ENCODE measurements around the gene KDSR. TPM values are rescaled to one million over a fixed set of nuclear protein-coding genes. Genes with fewer than 3 reads are reported as not detected.
A peak's percentile ranks its signal among the peaks of the same experiment; 100 is the strongest.

The KDSR gene
- total and polyA plus RNA-seq, 2 donors (not counting 1 experiment from before 2014, with no cell fraction given) = 6.4 to 21.1 TPM

DNA sequence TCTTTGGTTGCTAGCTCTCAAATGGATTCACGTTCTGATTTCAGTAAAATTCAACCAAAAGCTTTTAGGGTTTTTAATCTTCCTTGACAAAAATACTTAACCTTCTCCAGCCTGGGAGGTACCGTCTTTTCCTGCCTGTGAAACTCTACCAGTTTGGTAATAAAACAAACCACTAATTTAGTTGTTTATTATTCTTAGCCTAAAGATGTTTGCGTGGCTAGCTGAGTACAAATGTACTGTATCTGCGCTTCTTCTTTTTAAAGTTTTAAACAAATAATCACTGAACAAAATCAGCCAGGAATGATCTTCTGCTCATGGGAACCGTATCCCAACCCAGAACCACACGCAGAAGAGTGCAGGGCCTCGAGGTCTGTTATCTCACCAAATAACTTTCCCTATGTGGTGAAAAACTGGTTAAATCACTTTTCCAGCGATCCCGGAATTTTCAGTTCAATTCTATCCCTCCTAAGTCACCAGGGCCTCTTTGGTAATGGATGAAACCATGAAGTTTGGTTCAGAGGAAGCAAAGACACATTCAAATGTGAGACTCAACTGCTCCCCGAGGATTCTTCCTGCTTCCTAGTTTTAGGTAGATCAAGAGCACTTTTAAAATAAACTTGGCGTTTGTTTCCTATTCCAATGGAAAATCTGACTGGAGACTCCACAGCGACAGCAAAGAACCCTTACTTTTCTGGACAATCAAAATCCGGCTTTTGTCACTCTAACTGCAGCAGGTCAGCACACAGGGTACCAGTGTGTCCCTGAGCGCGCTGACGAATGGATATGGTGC, 83.5 kb downstream of the KDSR start:
- Histone ChIP-seq H3K79me2 (ENCODE audit: control insufficient read depth, insufficient read depth, low read length) (peaks cover 100% of the 10 kb centered on the region), H3K4me2 (replicated peaks; ENCODE audit: low read depth, low read length, poor library complexity, severe bottlenecking) (peak overlapping the region; percentile 71), H3K4me1 (ENCODE audit: control insufficient read depth in 2 of 2, insufficient read depth in 2 of 2, low read length in 2 of 2) (peaks cover 55 to 65% of the 10 kb centered on the region in 2 donors), H3K9ac (ENCODE audit: low read length) (peak overlapping the region; percentile 23), H3K4me3 (ENCODE audit: control extremely low read depth in 1 of 5, extremely low read depth in 1 of 5, insufficient read depth in 1 of 5, low read depth in 2 of 5, low read length in 4 of 5) (peak overlapping the region in 1 of 5 experiments; percentile 21), H3K9me3 (ENCODE audit: control extremely low read depth in 1 of 3, control insufficient read depth in 2 of 3, insufficient read depth in 1 of 3, low read length in 2 of 3) (no peaks in the 10 kb centered on the region), H3K36me3 (replicated peaks in 1 of 2; ENCODE audit: control extremely low read depth in 1 of 2, control insufficient read depth in 1 of 2, extremely low read depth in 1 of 2, insufficient read depth in 2 of 2, low read length in 1 of 2) (peaks cover 0 to 11% of the 10 kb centered on the region in 2 experiments), H4K20me1 (ENCODE audit: control insufficient read depth, insufficient read depth, low read length, poor library complexity, severe bottlenecking) (no peaks in the 10 kb centered on the region), H3K27me3 (replicated peaks in 1 of 4; ENCODE audit: control extremely low read depth in 1 of 4, control insufficient read depth in 3 of 4, insufficient read depth in 4 of 4, low read length in 3 of 4) (no peaks in the 10 kb centered on the region), H2AFZ (ENCODE audit: insufficient read depth, low read depth, low read length, poor library complexity, severe bottlenecking) (peak overlapping the region; percentile 1), H3K27ac (ENCODE audit: low read length in 2 of 2) (peak overlapping the region; percentile 93 to 95)
- ATAC-seq (ENCODE audit: low read depth) = no peak
- Mint-ChIP-seq H3K9me3 (ENCODE audit: insufficient read depth) (no peaks in the 10 kb centered on the region), H3K4me1 (peaks cover 29% of the 10 kb centered on the region), H3K27ac (no peak overlapping the region), H3K4me3 (no peak overlapping the region), H3K27me3 (no peaks in the 10 kb centered on the region)
- TF ChIP-seq, protein P1, sequence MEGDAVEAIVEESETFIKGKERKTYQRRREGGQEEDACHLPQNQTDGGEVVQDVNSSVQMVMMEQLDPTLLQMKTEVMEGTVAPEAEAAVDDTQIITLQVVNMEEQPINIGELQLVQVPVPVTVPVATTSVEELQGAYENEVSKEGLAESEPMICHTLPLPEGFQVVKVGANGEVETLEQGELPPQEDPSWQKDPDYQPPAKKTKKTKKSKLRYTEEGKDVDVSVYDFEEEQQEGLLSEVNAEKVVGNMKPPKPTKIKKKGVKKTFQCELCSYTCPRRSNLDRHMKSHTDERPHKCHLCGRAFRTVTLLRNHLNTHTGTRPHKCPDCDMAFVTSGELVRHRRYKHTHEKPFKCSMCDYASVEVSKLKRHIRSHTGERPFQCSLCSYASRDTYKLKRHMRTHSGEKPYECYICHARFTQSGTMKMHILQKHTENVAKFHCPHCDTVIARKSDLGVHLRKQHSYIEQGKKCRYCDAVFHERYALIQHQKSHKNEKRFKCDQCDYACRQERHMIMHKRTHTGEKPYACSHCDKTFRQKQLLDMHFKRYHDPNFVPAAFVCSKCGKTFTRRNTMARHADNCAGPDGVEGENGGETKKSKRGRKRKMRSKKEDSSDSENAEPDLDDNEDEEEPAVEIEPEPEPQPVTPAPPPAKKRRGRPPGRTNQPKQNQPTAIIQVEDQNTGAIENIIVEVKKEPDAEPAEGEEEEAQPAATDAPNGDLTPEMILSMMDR (IDR thresholded peaks at IDR 0.05) = no peak
- no peak for TF ChIP-seq EZH2 (IDR thresholded peaks at IDR 0.05; ENCODE audit: borderline replicate concordance, insufficient read depth, low read depth, low read length, poor library complexity, severe bottlenecking)
- ChIA-PET POLR2A (interaction anchor here (0.5 to 0.6 kb wide), 2 partner anchors 8 to 25 kb away, joined by 3 to 10 read pairs; no protein-coding TSS in a partner anchor), CTCF (interaction anchor here (0.7 to 5.6 kb wide), 5 partner anchors 10 to 129 kb away, joined by 3 to 46 read pairs (median 3); partner anchors contain the start of gene BCL2)
- WGBS (ENCODE audit: insufficient coverage) = 95% methylated on average over 8 of the region's 16 CpGs
- intact Hi-C loops (cut with micrococcal nuclease) = no loop called here
- DNase-seq = no peak

DNA sequence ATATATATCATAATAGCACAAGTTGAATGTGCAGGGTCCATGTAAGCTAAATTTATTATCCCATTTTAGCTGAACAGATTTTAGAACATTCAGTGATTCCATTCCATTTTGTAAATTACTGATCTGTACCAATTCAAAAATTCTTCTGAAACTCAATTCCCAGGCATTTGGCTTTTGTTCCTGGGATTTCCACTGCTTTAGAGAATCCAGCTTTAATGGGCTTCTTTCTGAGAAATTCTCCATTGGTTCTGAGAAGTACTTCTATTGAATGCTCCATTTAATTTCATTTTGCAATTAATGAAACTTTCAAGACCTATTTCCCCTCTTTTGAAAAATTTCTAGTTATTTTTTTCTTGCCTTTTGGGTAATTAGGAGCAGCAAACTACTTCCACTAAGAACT, 84.2 kb downstream of the KDSR start:
- no peak for DNase-seq
- intact Hi-C loops (cut with micrococcal nuclease) = no loop called here
- Mint-ChIP-seq H3K27ac (no peak overlapping the region), H3K4me3 (no peak overlapping the region), H3K27me3 (no peaks in the 10 kb centered on the region), H3K4me1 (peaks cover 36% of the 10 kb centered on the region), H3K9me3 (ENCODE audit: insufficient read depth) (no peaks in the 10 kb centered on the region)
- Histone ChIP-seq H3K9ac (ENCODE audit: low read length) (peak overlapping the region; percentile 23), H2AFZ (ENCODE audit: insufficient read depth, low read depth, low read length, poor library complexity, severe bottlenecking) (no peak overlapping the region), H3K27ac (ENCODE audit: low read length in 2 of 2) (peak overlapping the region; percentile 93 to 95), H3K9me3 (ENCODE audit: control extremely low read depth in 1 of 3, control insufficient read depth in 2 of 3, insufficient read depth in 1 of 3, low read length in 2 of 3) (no peaks in the 10 kb centered on the region), H3K4me1 (ENCODE audit: control insufficient read depth in 2 of 2, insufficient read depth in 2 of 2, low read length in 2 of 2) (peaks cover 55 to 65% of the 10 kb centered on the region in 2 donors), H3K27me3 (replicated peaks in 1 of 4; ENCODE audit: control extremely low read depth in 1 of 4, control insufficient read depth in 3 of 4, insufficient read depth in 4 of 4, low read length in 3 of 4) (no peaks in the 10 kb centered on the region), H3K4me2 (replicated peaks; ENCODE audit: low read depth, low read length, poor library complexity, severe bottlenecking) (peak overlapping the region; percentile 71), H3K36me3 (replicated peaks in 1 of 2; ENCODE audit: control extremely low read depth in 1 of 2, control insufficient read depth in 1 of 2, extremely low read depth in 1 of 2, insufficient read depth in 2 of 2, low read length in 1 of 2) (peaks cover 0 to 11% of the 10 kb centered on the region in 2 experiments), H4K20me1 (ENCODE audit: control insufficient read depth, insufficient read depth, low read length, poor library complexity, severe bottlenecking) (no peaks in the 10 kb centered on the region), H3K4me3 (ENCODE audit: control extremely low read depth in 1 of 5, extremely low read depth in 1 of 5, insufficient read depth in 1 of 5, low read depth in 2 of 5, low read length in 4 of 5) (no peak overlapping the region), H3K79me2 (ENCODE audit: control insufficient read depth, insufficient read depth, low read length) (peaks cover 100% of the 10 kb centered on the region)
- POLR2A ChIA-PET = no interaction called here
- CTCF ChIA-PET = interaction anchor here (0.7 to 1.5 kb wide), 5 partner anchors 11 to 144 kb away, joined by 3 to 4 read pairs (median 3); no protein-coding TSS in a partner anchor
- no peak for TF ChIP-seq EZH2 (IDR thresholded peaks at IDR 0.05; ENCODE audit: borderline replicate concordance, insufficient read depth, low read depth, low read length, poor library complexity, severe bottlenecking)
- TF ChIP-seq, protein P1 (IDR thresholded peaks at IDR 0.05) = no peak
- ATAC-seq (ENCODE audit: low read depth) = no peak

Data from B cell (primary cell).